ENCODE results near the gene PLEKHG4B. TPM values are rescaled to one million over a fixed set of nuclear protein-coding genes. Genes with fewer than 3 reads are reported as not detected.
"Not testable (repeated sequence)": the region's sequence is repeated elsewhere in the genome, so short reads cannot be mapped to it uniquely, and the experiment has no call there.

PLEKHG4B gene
- polyA plus RNA-seq, 5 donors = 10.7 to 16.9 (median 15.4) TPM

DNA sequence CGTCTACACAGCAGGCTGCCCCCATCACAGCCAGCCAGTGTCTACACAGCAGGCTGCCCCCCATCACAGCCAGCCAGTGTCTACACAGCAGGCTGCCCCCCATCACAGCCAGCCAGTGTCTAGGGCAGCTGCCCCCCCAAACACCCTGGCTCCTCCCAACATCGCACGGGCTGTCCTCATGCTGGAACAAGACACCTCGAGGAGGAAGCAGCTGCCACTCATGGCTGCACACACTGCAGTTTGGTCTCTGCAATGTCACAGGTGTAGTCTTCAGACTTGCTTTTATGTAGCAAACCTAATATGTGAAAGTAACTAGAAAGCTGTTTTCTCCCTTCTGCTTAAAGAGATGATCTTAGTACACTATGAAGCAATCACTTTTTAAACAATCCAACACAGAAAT, 109.0 kb downstream of the PLEKHG4B start:
- no peak for DNase-seq

DNA sequence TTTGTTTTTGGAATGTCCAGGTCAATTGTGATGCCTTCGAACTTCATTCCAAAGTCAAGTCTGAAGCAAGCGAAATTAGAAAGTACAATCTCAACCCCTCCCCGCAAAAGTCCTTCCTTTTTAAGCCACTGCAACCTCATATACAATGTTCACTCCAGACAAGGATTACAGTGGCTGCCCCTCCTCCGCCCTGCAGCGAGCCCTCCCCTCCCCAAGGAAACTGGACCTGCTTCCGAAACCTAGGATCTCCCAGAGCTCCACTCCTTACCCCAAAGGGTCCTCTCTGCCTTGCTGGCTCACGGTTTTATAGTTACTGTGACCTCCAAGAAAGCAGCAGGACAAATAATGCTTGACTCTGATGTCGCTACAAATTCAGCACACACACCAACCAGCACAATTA, 109.7 kb downstream of the PLEKHG4B start:
- DNase-seq = no peak

DNA sequence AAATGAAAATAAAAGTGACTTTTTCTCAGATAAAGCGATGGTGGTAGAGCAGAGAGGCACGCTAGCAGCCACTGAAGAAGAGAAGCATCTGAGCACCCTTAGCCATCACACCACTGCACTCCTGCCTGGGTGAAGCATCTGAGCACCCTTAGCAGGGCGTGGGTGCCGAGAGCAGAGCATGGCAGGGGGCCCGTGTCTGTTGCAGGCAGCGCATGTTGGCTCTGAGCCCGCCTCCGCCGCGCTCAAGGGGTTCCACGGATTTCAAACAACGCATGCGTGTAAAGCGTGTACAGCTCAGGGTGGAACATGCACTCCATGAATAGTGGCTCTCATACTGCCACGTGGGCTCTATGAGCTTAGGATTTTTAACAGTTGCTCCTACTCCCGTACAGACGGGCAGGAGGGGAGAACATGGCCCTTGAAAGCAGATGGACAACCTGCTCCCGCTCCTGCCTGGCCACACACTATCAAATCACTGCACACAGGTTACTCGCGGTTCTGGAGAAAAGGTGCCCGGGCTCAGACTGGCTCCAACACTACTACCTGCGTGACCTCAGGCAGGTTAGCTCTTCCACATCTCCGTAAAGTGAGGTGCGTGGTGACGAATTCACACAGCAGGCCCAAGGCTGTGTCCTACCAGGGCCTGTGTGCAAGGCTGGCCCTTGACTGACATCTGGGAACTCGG, 111.4 kb downstream of the PLEKHG4B start:
- DNase-seq = no peak

GRCh38 chr5:204001-204400, 112.0 kb downstream of the PLEKHG4B start:
- DNase-seq = no peak

DNA sequence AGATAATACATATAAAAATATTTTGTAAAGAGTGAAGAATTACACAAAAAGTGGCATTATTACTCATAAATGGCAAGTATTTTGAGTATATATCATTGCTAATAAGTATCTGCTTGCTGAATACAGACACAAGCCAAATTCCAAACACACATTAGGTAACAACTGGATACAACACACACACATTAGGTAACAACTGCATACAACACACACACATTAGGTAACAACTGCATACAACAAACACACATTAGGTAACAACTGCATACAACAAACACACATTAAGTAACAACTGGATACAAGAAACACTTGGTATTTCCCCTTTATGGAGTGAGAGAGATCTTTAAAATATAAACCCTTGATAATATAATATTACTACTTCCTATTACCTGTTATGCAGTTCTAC, 112.5 kb downstream of the PLEKHG4B start:
- DNase-seq = no peak

- DNase-seq = no peak
Observed at GRCh38 chr5:204966-205670, 113.2 kb downstream of the PLEKHG4B start.

GRCh38 chr5:206406-206805, 114.4 kb downstream of the PLEKHG4B start:
- DNase-seq = no peak

DNA sequence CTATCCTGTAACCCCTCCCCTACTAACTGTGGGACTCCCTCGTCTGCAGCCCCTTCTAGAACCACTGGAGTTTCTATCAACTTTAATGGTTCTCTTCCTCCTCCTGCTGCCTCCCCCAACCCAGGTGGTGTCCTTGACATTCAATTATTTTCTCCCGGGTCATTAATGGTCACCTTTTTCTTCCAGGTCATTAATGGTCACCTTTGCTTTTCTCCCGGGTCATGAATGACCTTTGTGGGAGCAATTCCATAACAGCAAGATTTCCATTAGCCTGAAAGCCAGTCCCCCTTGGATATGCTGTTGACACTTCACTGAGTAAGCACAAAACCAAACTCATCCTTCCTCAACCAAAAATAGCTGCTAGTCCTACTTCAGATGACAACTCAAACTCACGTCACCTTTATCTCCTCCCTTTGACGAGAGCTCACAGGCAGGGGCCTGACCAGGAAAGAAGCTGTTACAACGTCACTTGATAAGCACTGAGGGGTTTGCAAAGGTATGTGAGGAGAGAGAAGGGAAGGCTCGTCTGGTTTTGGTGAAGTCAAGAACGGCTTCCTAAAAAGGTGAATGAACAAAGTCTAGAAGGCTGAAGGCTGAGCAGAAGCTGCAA, 115.1 kb downstream of the PLEKHG4B start:
- no peak for DNase-seq

DNA sequence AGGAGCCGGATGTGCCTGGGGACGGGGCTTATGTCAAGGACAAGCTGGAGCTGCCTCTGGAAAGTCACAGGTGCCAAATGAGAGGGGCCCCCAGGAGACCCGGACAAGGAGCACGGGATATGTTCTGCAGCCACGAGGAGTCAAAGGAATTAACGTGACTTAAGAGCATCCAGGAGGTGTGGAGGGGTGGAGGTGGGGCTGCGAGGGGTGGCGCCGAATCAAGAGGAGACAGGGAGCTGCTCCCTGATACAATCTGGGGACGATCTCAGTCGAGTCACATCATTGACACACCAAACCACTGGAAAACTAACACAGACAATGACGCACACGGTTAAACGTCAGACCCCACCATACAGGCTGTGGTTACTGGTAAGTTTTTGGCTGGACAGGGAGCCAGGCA, 115.6 kb downstream of the PLEKHG4B start:
- DNase-seq = no peak

DNA sequence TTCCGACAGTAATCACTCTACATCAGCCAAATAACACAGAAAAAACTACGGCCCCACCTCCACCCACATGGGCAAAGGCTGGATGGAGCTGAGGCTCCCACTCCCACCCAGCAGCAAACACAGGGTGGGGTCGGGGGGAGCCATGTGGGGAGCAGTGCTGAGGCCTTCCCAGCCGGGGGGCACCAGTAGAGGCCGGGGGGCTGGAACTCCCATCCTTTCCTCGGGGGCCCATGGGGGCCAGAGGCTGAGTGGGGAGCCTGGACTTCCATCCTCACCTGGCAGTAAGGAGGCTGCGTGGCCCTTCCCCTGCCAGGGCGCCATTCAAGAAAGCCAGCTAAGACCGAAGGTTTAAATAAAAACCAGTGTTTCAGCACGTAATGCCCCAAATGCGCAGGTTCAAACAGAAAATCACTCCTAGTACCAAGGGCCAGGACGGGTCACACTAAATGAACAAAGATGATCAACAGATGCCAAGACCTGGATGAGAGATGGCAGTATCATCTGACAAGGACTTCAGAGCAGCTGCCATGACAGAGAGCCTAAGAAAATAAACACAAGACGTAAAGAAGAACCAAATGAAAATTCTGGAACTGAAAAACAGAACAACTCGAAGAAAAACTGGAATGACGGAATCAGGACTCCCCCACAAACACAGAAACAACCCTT, 116.6 kb downstream of the PLEKHG4B start:
- DNase-seq = no peak

- DNase-seq = no peak
Observed at GRCh38 chr5:213803-214395, 121.9 kb downstream of the PLEKHG4B start.

DNA sequence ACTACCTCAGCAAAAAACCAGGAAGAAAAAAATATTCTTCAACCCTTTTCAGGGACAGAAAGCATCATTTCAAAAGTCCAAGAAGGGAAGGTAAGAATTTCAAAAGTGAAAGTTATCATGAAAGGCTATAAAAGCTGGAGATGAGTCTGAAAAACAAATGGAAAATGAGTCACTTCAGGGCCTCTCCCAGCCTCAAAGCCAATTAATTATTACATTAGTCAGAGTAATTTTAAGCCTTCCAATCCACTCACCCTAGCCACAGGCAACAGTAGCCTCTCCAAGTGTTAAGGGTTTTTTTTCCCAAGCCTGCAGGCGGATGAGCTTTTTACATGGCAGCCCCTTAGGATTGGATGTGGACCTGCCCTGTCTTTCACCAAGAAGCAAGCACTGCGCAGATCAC, 123.3 kb downstream of the PLEKHG4B start:
- DNase-seq = not testable (repeated sequence)

DNA sequence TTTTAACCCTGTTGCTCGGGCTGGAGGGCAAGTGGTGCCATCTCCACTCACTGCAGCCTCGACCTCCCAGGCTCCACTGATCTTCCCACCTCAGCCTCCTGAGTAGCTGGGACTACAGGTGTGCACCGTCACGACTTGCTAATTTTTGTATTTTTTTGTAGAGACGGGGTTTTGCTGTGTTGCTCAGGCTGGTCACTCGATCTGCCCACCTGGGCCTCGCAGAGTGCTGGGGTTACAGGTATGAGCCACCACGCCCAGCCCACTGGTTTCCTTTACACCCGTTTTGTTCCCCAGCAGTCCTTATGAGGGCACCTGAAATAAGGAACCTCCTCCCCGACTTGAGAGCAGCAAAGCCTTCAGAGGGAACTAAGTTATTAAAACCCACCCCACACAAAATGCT, 124.1 kb downstream of the PLEKHG4B start:
- DNase-seq = not testable (repeated sequence)

DNA sequence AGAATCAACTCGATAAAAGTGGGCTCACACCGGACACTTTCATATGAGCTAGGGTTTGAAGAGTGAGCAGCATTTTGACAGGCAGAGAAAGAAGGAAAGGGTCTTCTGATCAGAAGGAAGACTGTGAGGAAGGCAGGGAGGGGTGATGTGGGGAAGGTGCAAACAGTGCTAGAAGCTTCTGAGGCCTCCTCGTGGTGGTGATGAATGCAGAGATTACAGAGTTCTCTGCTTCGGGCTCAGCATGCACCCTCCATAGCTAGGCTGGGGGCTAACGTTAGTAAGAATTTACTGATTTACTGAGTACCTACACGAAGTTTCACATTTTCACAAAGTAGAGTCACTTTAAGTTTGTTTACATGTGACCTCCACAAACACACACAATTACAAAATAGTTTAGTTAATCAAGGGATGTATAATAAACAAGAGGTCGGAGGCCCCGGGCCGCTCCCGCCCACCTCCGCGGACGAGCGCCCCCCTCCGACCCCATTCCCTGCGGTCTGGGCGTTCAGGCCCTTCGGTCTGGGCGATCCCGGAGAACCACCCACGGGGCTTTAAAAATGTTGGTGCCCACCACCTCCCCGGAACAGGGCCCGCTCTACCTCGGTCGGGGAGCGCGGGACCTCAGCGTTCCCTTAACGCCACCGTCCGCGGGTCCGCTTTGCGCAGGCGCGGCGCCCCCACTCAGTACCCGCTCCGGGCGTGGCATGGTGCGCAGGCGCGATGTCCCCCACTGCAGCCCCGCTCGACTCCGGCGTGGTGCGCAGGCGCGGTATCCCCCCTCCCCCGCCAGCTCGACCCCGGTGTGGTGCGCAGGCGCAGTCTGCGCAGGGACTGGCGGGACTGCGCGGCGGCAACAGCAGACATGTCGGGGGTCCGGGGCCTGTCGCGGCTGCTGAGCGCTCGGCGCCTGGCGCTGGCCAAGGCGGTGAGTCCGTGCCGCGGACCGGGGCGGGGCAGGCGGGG, 125.8 kb downstream of the PLEKHG4B start, which contains the start of the genes CCDC127 and SDHA:
Gene CCDC127, minus strand, starts transcription at position 660 of the 963 bp plus-strand sequence. CDS start 1,304 bp downstream, outside the sequence.
Gene SDHA, plus strand, starts transcription at position 827 of the 963 bp plus-strand sequence. Its CDS starts 36 bp downstream, at position 863.
- DNase-seq = peak; percentile 98

DNA sequence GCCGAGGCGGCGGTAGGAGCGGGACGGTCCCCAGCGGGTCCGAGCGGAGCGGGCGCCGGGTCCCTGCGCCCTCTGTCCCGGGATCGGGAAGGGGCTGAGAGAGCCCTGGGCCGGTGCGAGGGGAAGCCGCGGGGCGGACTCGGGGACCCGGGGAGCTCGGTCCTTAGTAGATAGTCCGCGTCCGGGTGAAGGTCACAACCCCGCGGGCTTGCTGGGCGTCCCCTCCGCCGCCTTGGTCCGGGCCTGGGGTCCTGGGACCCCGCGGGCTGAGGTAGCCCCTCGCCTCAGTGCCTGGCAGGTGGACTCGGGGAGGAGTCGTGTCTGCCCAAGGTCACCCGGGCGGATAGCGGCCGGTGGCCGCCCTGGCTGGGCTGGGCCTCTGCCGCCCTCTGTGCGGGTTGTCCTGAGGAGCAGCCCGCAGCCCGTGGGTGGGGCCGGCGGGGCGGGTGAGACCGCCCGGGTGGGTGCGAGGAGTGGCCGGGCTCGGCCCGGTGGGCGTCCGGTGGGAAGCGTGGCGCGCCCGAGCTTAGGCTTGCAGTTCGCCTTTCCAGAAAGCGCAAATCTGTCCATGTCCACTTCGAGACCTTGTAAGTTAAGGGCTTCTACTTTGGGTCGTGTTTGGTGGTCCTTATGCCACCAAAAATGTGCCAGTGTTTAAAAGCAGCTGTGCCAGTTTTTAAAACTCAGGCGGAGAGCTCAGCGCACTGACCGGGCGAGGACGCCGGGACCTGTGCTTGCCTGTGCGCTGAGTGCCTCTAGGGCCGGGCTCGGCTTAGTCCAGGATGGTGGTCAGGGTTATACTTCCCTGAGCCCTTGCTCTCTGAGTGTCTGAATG, 126.7 kb downstream of the PLEKHG4B start:
- peak in 1 of 2 donors; percentile 20 for DNase-seq

- no peak for DNase-seq
Observed at GRCh38 chr5:219460-219863, 127.5 kb downstream of the PLEKHG4B start.

DNA sequence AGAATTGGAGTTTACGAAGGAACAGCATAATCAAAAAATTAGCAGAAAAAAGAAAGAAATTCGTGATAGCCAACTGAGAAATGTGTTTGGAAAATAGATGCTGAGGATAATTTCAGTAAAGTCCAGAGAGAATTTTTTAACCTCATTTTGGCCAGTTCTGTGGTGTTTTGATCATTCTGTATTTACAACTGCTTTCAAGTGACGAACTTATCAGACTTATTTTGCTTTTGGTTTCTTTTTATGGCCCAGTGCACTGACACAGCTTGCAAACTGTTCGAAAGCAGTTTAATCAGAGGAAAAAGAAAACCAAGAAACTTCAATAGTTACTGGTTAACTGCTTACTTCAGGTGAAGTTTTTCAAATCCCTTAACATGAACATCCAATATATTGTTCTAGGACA, 128.0 kb downstream of the PLEKHG4B start:
- DNase-seq = no peak

- DNase-seq = not testable (repeated sequence)
Observed at GRCh38 chr5:222951-223715, 131.2 kb downstream of the PLEKHG4B start.

DNA sequence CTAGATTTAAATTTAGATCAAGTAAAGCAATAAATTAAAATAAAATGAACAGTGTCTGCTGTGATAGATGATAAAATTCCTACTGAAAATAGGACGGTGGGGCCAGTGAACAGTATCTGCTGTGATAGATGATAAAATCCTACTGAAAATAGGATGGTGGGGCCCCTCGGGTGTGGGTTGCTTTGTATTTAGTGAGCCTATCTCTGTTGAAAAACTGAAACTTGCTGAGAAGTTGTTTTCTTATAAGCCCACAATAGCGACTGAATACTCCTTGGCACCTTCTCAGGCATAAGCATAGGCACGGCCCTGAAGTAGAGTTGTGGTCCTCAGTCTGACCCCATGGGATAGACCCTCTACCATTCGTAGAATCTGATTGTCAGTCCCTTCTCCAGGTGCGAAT, 131.8 kb downstream of the PLEKHG4B start:
- DNase-seq = no peak
